B cell (primary cell): ENCODE measurements around the gene MAFG. TPM values are rescaled to one million over a fixed set of nuclear protein-coding genes. Genes with fewer than 3 reads are reported as not detected.

Experiments used
- ATAC-seq: fragments of 200-7000 bp; cut with Tn5 transposase; one replicate; pipeline ENCODE4 v1.10.0; 2021; ENCODE audit warnings: low read depth, mild to moderate bottlenecking, moderate number of reproducible peaks, moderate library complexity
- CTCF ChIA-PET: fragments of 350-600 bp; sonication (Branson Sonifier 250); formaldehyde crosslinking; loops from one replicate; lab custom pipeline; 2021; ENCODE audit warnings: antibody characterized with exemption, inconsistent platforms; lab: Charles Lee
- POLR2A ChIA-PET: fragments of 350-600 bp; sonication (Branson Sonifier 250); formaldehyde crosslinking; loops from one replicate; lab custom pipeline; 2021; ENCODE audit warnings: antibody characterized with exemption; lab: Charles Lee
- DNase-seq: peaks from one replicate; pipeline ENCODE4 v3.0.0; 2013
- H2AFZ ChIP-seq: 2 replicates; pipeline ENCODE4 v1.6.1; 2012; ENCODE audit warnings: mild to moderate bottlenecking, low read depth, low read length; ENCODE audit not compliant: insufficient read depth, poor library complexity, severe bottlenecking
- H3K27ac ChIP-seq, 2 donors: 1 replicate in 1 of 2; 2 replicates in 1 of 2; pipeline ENCODE4 v1.5.1; 2012 to 2013; ENCODE audit warnings: low read length in 2 of 2, mild to moderate bottlenecking in 2 of 2, moderate library complexity in 1 of 2
- H3K27me3 ChIP-seq, 4 experiments: fragments of 200-600 bp in 1 of 4; sonication (generic) in 1 of 4; replicated peaks in 1 of 4; 1 replicate in 2 of 4; 2 replicates in 2 of 4; pipeline versions ENCODE4 v1.6.1 to v1.7.0; 2013 to 2016; ENCODE audit warnings: low read length in 3 of 4, mild to moderate bottlenecking in 2 of 4, mixed read lengths in 1 of 4, moderate library complexity in 1 of 4; ENCODE audit not compliant: insufficient read depth in 4 of 4, control insufficient read depth in 3 of 4; ENCODE audit errors: control extremely low read depth in 1 of 4
- H3K36me3 ChIP-seq, 2 experiments: replicated peaks in 1 of 2; 1 replicate in 1 of 2; 2 replicates in 1 of 2; pipeline versions ENCODE4 v1.6.1 to v1.7.1; 2013; ENCODE audit warnings: low read length in 1 of 2; ENCODE audit not compliant: insufficient read depth in 2 of 2, control insufficient read depth in 1 of 2; ENCODE audit errors: control extremely low read depth in 1 of 2, extremely low read depth in 1 of 2
- H3K4me1 ChIP-seq, 2 donors: fragments of 200-600 bp in 1 of 2; sonication (generic) in 1 of 2; 1 replicate in 1 of 2; 2 replicates in 1 of 2; pipeline versions ENCODE4 v1.5.1 to v1.6.1; 2013 to 2017; ENCODE audit warnings: low read length in 2 of 2; ENCODE audit not compliant: control insufficient read depth in 2 of 2, insufficient read depth in 2 of 2
- H3K4me2 ChIP-seq: replicated peaks from 2 replicates; pipeline ENCODE3; 2012; ENCODE audit warnings: mild to moderate bottlenecking, low read depth, low read length; ENCODE audit not compliant: poor library complexity, severe bottlenecking
- H3K4me3 ChIP-seq, 5 experiments: fragments of 200-600 bp in 1 of 5; sonication (generic) in 1 of 5; 1 replicate in 3 of 5; 2 replicates in 2 of 5; pipeline versions ENCODE4 v1.5.1 to v1.7.0; 2011 to 2016; ENCODE audit warnings: low read length in 4 of 5, mild to moderate bottlenecking in 4 of 5, low read depth in 2 of 5, control low read depth in 1 of 5, moderate library complexity in 1 of 5; ENCODE audit not compliant: insufficient read depth in 1 of 5; ENCODE audit errors: control extremely low read depth in 1 of 5, extremely low read depth in 1 of 5
- H3K79me2 ChIP-seq: fragments of 200-600 bp; sonication (generic); one replicate; pipeline ENCODE4 v1.6.0; 2016; ENCODE audit warnings: low read length; ENCODE audit not compliant: control insufficient read depth, insufficient read depth
- H3K9ac ChIP-seq: fragments of 200-600 bp; sonication (generic); 2 replicates; pipeline ENCODE4 v1.6.1; 2017; ENCODE audit warnings: mild to moderate bottlenecking, low read length, moderate library complexity
- H3K9me3 ChIP-seq, 3 donors: one replicate each; pipeline versions ENCODE4 v1.6.1 to v1.7.1; 2013; ENCODE audit warnings: low read length in 2 of 3; ENCODE audit not compliant: control insufficient read depth in 2 of 3, insufficient read depth in 1 of 3; ENCODE audit errors: control extremely low read depth in 1 of 3
- H4K20me1 ChIP-seq: 2 replicates; pipeline ENCODE4 v1.6.0; 2012; ENCODE audit warnings: mild to moderate bottlenecking, low read length; ENCODE audit not compliant: insufficient read depth, control insufficient read depth, poor library complexity, severe bottlenecking
- H3K27ac Mint-ChIP-seq: one replicate; pipeline ENCODE4 v1.8.0; 2021; ENCODE audit warnings: mixed read lengths
- H3K27me3 Mint-ChIP-seq: one replicate; pipeline ENCODE4 v1.8.0; 2021; ENCODE audit warnings: mixed read lengths
- H3K4me1 Mint-ChIP-seq: one replicate; pipeline ENCODE4 v1.8.0; 2021; ENCODE audit warnings: mixed read lengths
- H3K4me3 Mint-ChIP-seq: one replicate; pipeline ENCODE4 v1.8.0; 2021; ENCODE audit warnings: mixed read lengths
- H3K9me3 Mint-ChIP-seq: one replicate; pipeline ENCODE4 v1.8.0; 2022; ENCODE audit warnings: mixed read lengths; ENCODE audit not compliant: insufficient read depth
- CTCF ChIP-seq: fragments of 200-600 bp; IDR thresholded peaks from one replicate; pipeline ENCODE4 v1.8.0; 2022; ENCODE audit warnings: antibody characterized with exemption, mild to moderate bottlenecking
- EZH2 ChIP-seq: IDR thresholded peaks from 2 replicates; pipeline ENCODE4 v1.6.1; 2012; ENCODE audit warnings: borderline replicate concordance, low read depth, mild to moderate bottlenecking, moderate library complexity, low read length; ENCODE audit not compliant: insufficient read depth, poor library complexity, severe bottlenecking
- WGBS: methylation state at CpG from one replicate; pipeline ENCODE4 v1.1.5; 2013; ENCODE audit warnings: missing lambda C conversion rate; ENCODE audit not compliant: insufficient coverage; 5-methylcytosine and 5-hydroxymethylcytosine counted together
- intact Hi-C: fragments of 100-400 bp; cut with micrococcal nuclease; formaldehyde crosslinking; loops from one replicate; pipeline ENCODE4 v1.10.0; 2022
- polyA plus RNA-seq: library from polyadenylated mRNA; depleted of rRNA; stranded (reverse); fragments of >200 nt; gene quantifications from 2 replicates; pipeline ENCODE4 v1.2.3, GENCODE V29; 2012
- total RNA-seq, 2 donors: library from RNA; stranded (reverse); fragments of 120-200 nt in 1 of 2; gene quantifications; 1 replicate in 1 of 2; 2 replicates in 1 of 2; pipeline versions ENCODE4 v1.2.3 to v1.2.4, GENCODE V29; 2013 to 2022

The MAFG gene
- total and polyA plus RNA-seq, 2 donors (not counting 1 experiment from before 2014, with no cell fraction given) = 11.4 to 27.9 TPM

DNA sequence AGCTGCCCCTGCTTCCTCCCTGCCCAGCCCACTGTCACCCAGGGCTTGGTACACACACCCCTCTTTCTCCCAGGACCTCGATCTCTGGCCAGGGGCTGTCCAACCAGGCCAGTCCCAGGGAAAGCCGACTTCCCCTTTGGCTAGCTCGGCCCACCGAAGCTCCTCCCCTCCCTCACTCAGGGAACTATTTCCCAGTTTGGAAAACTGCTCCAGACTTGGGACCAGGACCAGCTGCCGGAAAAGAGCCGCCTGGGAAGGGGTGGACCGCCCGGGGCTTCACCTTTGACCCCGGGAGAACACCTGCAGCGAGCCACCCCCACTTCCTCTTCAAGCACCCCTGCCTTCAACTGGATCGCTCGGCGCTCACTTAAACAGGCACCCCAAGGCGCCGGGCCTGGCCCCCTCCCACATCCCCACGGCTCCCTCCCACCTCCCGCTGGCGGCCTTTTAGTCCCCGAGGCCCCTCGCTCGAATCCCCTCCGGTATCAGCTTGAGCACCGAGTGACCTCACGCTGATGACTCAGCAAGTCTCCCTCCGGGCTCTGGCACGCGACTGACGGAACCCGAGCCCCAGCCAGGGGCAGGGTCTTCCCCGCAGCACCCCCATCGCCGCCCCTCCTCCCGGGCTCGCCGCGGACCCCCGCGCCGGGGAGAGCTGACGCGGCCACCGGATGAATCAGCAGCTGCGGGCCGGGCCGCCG, 934 bp downstream of the MAFG start:
- H3K4me3 Mint-ChIP-seq = peak overlapping the region; percentile 87
- Histone ChIP-seq H3K4me3 (peak overlapping the region; percentile 40 to 78 (median 65)), H3K79me2 (peaks cover 42% of the 10 kb centered on the region), H3K9me3 (no peaks in the 10 kb centered on the region), H3K36me3 (peaks cover 0 to 4% of the 10 kb centered on the region in 2 experiments), H3K4me1 (peaks cover 26 to 35% of the 10 kb centered on the region in 2 donors), H3K27ac (peak overlapping the region; percentile 26 to 85), H3K4me2 (peak overlapping the region; percentile 91), H3K27me3 (peaks cover 0 to 23% (median 9%) of the 10 kb centered on the region in 4 experiments), H3K9ac (peak overlapping the region; percentile 66), H2AFZ (peak overlapping the region; percentile 41), H4K20me1 (peaks cover 37% of the 10 kb centered on the region)
- CTCF ChIA-PET = interaction anchor here (0.7 to 3.5 kb wide), 2 partner anchors 33 to 243 kb away, joined by 3 to 16 read pairs; no protein-coding TSS in a partner anchor
- WGBS = under 1% methylated on average over 46 of the region's 46 CpGs
- TF ChIP-seq CTCF (no peak), EZH2 (no peak)
- POLR2A ChIA-PET = interaction anchor here (0.7 to 1.5 kb wide), 4 partner anchors 9 to 243 kb away, joined by 3 to 8 read pairs (median 5); partner anchors contain the start of genes ARL16, HGS and SIRT7
- H3K9me3 Mint-ChIP-seq = no peaks in the 10 kb centered on the region
- ATAC-seq (peak; percentile 48), DNase-seq (peak; percentile 80)
- peak overlapping the region; percentile 86 for H3K27ac Mint-ChIP-seq
- intact Hi-C loops = loop anchor here (1.0 to 5.0 kb wide), 7 partner anchors 8 to 94 kb away; partner anchors contain the start of genes ALYREF, ANAPC11, ARHGDIA and ASPSCR1
- H3K4me1 Mint-ChIP-seq = peaks cover 26% of the 10 kb centered on the region
- H3K27me3 Mint-ChIP-seq = peaks cover 6% of the 10 kb centered on the region
